IMR-90 (cell line): Measurements from ENCODE around the gene EMX2. TPM values are rescaled to one million over a fixed set of nuclear protein-coding genes. Genes with fewer than 3 reads are reported as not detected.

Experiments
- ATAC-seq: fragments of 200-7000 bp; cut with Tn5 transposase; 2 replicates; pipeline ENCODE4 v1.9.1; 2020; ENCODE audit warnings: low read depth, mild to moderate bottlenecking, moderate library complexity
- BruUV-seq: library from RNA; stranded (reverse); fragments of 400-500 nt; replicated peaks from 2 replicates; lab custom pipeline; 2021; lab: Mats Ljungman, UMichigan
- CTCF ChIA-PET: fragments of 300-600 bp; formaldehyde crosslinking; extraction: SDS; loops from one replicate; lab custom pipeline; 2021; ENCODE audit warnings: antibody characterized with exemption; lab: Yijun Ruan, JAX
- POLR2A ChIA-PET: fragments of 300-600 bp; sonication (Branson Sonifier 250); formaldehyde crosslinking; loops from one replicate; lab custom pipeline; 2022; ENCODE audit warnings: antibody characterized with exemption; ENCODE audit not compliant: unreplicated experiment; lab: Charles Lee
- DNase-seq: peaks from one replicate; pipeline ENCODE4 v3.0.0; 2013
- H2AFZ ChIP-seq: replicated peaks from 2 replicates; pipeline ENCODE3; 2013; ENCODE audit warnings: low read length, mild to moderate bottlenecking; ENCODE audit not compliant: poor library complexity
- H2AK5ac ChIP-seq: 2 replicates; pipeline ENCODE4 v1.6.1; 2013; ENCODE audit warnings: low read depth, low read length, inconsistent platforms
- H2AK9ac ChIP-seq: replicated peaks from 2 replicates; pipeline ENCODE3; 2013; ENCODE audit warnings: mild to moderate bottlenecking, low read depth, low read length, moderate library complexity; ENCODE audit not compliant: poor library complexity
- H2BK120ac ChIP-seq: 2 replicates; pipeline ENCODE4 v1.6.1; 2013; ENCODE audit warnings: low read depth, low read length, inconsistent platforms
- H2BK15ac ChIP-seq: 3 replicates; pipeline ENCODE4 v1.6.1; 2013; ENCODE audit warnings: low read depth, low read length, inconsistent platforms
- H2BK20ac ChIP-seq: 2 replicates; pipeline ENCODE4 v1.6.1; 2013; ENCODE audit warnings: low read depth, mild to moderate bottlenecking, inconsistent platforms, low read length, moderate library complexity
- H2BK5ac ChIP-seq: 2 replicates; pipeline ENCODE4 v1.6.1; 2013; ENCODE audit warnings: mild to moderate bottlenecking, low read depth, low read length, inconsistent platforms; ENCODE audit not compliant: poor library complexity, severe bottlenecking
- H3K14ac ChIP-seq: replicated peaks from 2 replicates; pipeline ENCODE4 v1.6.1; 2013; ENCODE audit warnings: low read depth, low read length, inconsistent platforms
- H3K18ac ChIP-seq: 2 replicates; pipeline ENCODE4 v1.6.1; 2013; ENCODE audit warnings: low read depth, low read length, control low read depth
- H3K23ac ChIP-seq: 2 replicates; pipeline ENCODE4 v1.6.1; 2013; ENCODE audit warnings: low read depth, low read length, inconsistent platforms
- H3K27ac ChIP-seq: 2 replicates; pipeline ENCODE4 v1.5.1; 2013; ENCODE audit warnings: mild to moderate bottlenecking, control low read depth, low read length; ENCODE audit not compliant: insufficient read depth
- H3K27me3 ChIP-seq: 2 replicates; pipeline ENCODE4 v1.6.1; 2013; ENCODE audit warnings: low read length; ENCODE audit not compliant: control insufficient read depth, insufficient read depth
- H3K36me3 ChIP-seq: 2 replicates; pipeline ENCODE4 v1.6.1; 2013; ENCODE audit warnings: low read length, mixed read lengths; ENCODE audit not compliant: control insufficient read depth, insufficient read depth
- H3K4ac ChIP-seq: 2 replicates; pipeline ENCODE4 v1.6.1; 2013; ENCODE audit warnings: low read depth, low read length, inconsistent platforms
- H3K4me1 ChIP-seq: 2 replicates; pipeline ENCODE4 v1.6.1; 2013; ENCODE audit warnings: low read length, mixed read lengths; ENCODE audit not compliant: control insufficient read depth, insufficient read depth
- H3K4me2 ChIP-seq: 2 replicates; pipeline ENCODE4 v1.6.1; 2013; ENCODE audit warnings: low read depth, mild to moderate bottlenecking, control low read depth, low read length, moderate library complexity
- H3K4me3 ChIP-seq: 2 replicates; pipeline ENCODE4 v1.5.1; 2013; ENCODE audit warnings: low read depth, mild to moderate bottlenecking, control low read depth, low read length, moderate library complexity; ENCODE audit not compliant: insufficient read depth
- H3K56ac ChIP-seq: 2 replicates; pipeline ENCODE4 v1.6.1; 2013; ENCODE audit warnings: low read length, inconsistent platforms; ENCODE audit not compliant: insufficient read depth; ENCODE audit errors: extremely low read depth
- H3K79me1 ChIP-seq, 2 experiments: 2 replicates each; pipeline ENCODE4 v1.6.1; 2013; ENCODE audit warnings: low read length in 2 of 2, inconsistent platforms in 1 of 2, low read depth in 1 of 2
- H3K9ac ChIP-seq: 2 replicates; pipeline ENCODE4 v1.6.1; 2013; ENCODE audit warnings: low read depth, low read length, control low read depth
- H3K9me1 ChIP-seq: 2 replicates; pipeline ENCODE4 v1.6.1; 2013; ENCODE audit warnings: low read length, inconsistent platforms; ENCODE audit not compliant: insufficient read depth
- H3K9me3 ChIP-seq: 2 replicates; pipeline ENCODE4 v1.6.1; 2013; ENCODE audit warnings: low read length; ENCODE audit not compliant: control insufficient read depth, insufficient read depth
- H4K20me1 ChIP-seq: 2 replicates; pipeline ENCODE4 v1.6.1; 2013; ENCODE audit warnings: low read length, inconsistent platforms; ENCODE audit not compliant: insufficient read depth
- H4K5ac ChIP-seq: 2 replicates; pipeline ENCODE4 v1.6.1; 2013; ENCODE audit warnings: mild to moderate bottlenecking, low read depth, low read length, control low read depth
- H4K8ac ChIP-seq, 2 experiments: 2 replicates each; pipeline ENCODE4 v1.6.1; 2013; ENCODE audit warnings: low read depth in 2 of 2, low read length in 2 of 2, control low read depth in 1 of 2, inconsistent platforms in 1 of 2
- H4K91ac ChIP-seq: 2 replicates; pipeline ENCODE4 v1.6.1; 2013; ENCODE audit warnings: low read depth, low read length, inconsistent platforms; ENCODE audit not compliant: insufficient read depth
- BHLHE40 ChIP-seq: fragments of 150-350 bp; IDR thresholded peaks from 2 replicates; pipeline ENCODE4 v1.6.1; 2016; ENCODE audit warnings: mild to moderate bottlenecking, low read depth, low read length
- CEBPB ChIP-seq: IDR thresholded peaks from 2 replicates; pipeline ENCODE4 v1.6.1; 2012; ENCODE audit warnings: low read depth, low read length, improper control_type of control experiment
- CHD1 ChIP-seq: IDR thresholded peaks from 2 replicates; pipeline ENCODE4 v1.6.1; 2012; ENCODE audit warnings: low read depth, low read length, improper control_type of control experiment
- MAFK ChIP-seq: IDR thresholded peaks from 2 replicates; pipeline ENCODE4 v1.6.1; 2012; ENCODE audit warnings: low read depth, low read length, improper control_type of control experiment
- MAZ ChIP-seq: IDR thresholded peaks from 2 replicates; pipeline ENCODE4 v1.6.1; 2012; ENCODE audit warnings: low read depth, mild to moderate bottlenecking, low read length, improper control_type of control experiment, moderate library complexity, borderline replicate concordance
- NFE2L2 ChIP-seq: fragments of 150-350 bp; IDR thresholded peaks from 2 replicates; pipeline ENCODE4 v1.6.1; 2016; ENCODE audit warnings: low read depth, mild to moderate bottlenecking, low read length
- POLR2A ChIP-seq: IDR thresholded peaks from 2 replicates; pipeline ENCODE4 v1.6.1; 2012; ENCODE audit warnings: mild to moderate bottlenecking, low read depth, low read length
- RAD21 ChIP-seq: IDR thresholded peaks from 2 replicates; pipeline ENCODE4 v1.6.1; 2012; ENCODE audit warnings: low read length, improper control_type of control experiment
- RFX5 ChIP-seq: IDR thresholded peaks from 2 replicates; pipeline ENCODE4 v1.8.0; 2012; ENCODE audit warnings: low read depth, mild to moderate bottlenecking, low read length, moderate library complexity
- WGBS, 2 experiments: methylation state at CpG; one replicate each; pipeline versions ENCODE4 v1.1.5 to v1.1.7; 2013; ENCODE audit warnings: missing lambda C conversion rate in 2 of 2; ENCODE audit not compliant: insufficient read length in 1 of 2; ENCODE audit errors: extremely low coverage in 2 of 2; 5-methylcytosine and 5-hydroxymethylcytosine counted together
- dilution Hi-C: fragments of 300-500 bp; cut with HindIII; formaldehyde crosslinking; loops from one replicate; pipeline ENCODE4 v1.14.3; 2018; ENCODE audit warnings: low sequenced_read_pairs; ENCODE audit not compliant: unreplicated experiment
- in situ Hi-C: fragments of 300-500 bp; cut with MboI; formaldehyde crosslinking; loops from 3 replicates; pipeline ENCODE4 v1.14.3; 2019; ENCODE audit warnings: low sequenced_read_pairs, inconsistent platforms, mixed read lengths
- intact Hi-C: fragments of 100-400 bp; cut with micrococcal nuclease; formaldehyde crosslinking; loops from 2 replicates; pipeline ENCODE4 v1.10.0; 2022
- polyA plus RNA-seq, 3 experiments: library from polyadenylated mRNA; depleted of rRNA; stranded (reverse); fragments of >200 nt; gene quantifications; 2 replicates each; pipeline ENCODE4 v1.2.3, GENCODE V29; 2012; ENCODE audit warnings: low replicate concordance in 1 of 3
- total RNA-seq: library from RNA; depleted of rRNA; stranded (reverse); fragments of >200 nt; gene quantifications from 2 replicates; pipeline ENCODE4 v1.2.3, GENCODE V29; 2012
- TF ChIP-seq, protein P1 (sequence below): fragments of 150-350 bp; IDR thresholded peaks from 2 replicates; pipeline ENCODE4 v1.6.1; 2017; ENCODE audit warnings: mild to moderate bottlenecking, antibody characterized with exemption, low read length, low read depth
- TF ChIP-seq, protein P2 (sequence below): conservative IDR thresholded peaks from 2 replicates; pipeline ENCODE4 v1.5.1; 2012; ENCODE audit warnings: mild to moderate bottlenecking, low read depth, low read length, improper control_type of control experiment
- TF ChIP-seq, protein P3 (sequence below): fragments of 150-350 bp; IDR thresholded peaks from 2 replicates; pipeline ENCODE4 v1.6.1; 2016; ENCODE audit warnings: low read depth, mild to moderate bottlenecking, low read length, moderate library complexity, borderline replicate concordance

EMX2 gene
- total and polyA plus RNA-seq, 2 of the 4 experiments (the other 2 are of a cell fraction), result not detected

DNA sequence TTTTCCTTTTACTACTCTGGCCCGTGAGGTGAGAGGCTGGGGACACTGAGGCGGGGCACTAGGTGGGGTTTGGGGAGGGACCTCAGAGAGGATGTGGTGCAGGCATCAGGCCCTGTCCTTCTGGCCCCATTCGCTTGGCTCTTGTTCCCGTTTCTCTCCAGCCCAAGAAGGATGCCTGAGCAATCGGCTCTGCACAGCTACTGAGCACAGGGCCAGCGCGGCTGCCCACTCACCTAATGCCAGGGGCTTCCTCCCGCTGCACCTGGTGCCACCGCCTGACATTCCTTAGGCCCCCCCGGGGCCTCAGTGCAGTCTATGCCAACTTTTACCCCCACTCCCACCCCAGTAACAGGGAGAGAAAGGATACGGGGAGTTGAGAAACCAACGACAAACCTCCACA lies 12.5 kb downstream of the EMX2 start:
- Histone ChIP-seq H3K36me3 (no peaks in the 10 kb centered on the region), H4K5ac (no peak overlapping the region), H3K79me1 (no peaks in the 10 kb centered on the region), H3K4me1 (no peaks in the 10 kb centered on the region), H3K27me3 (peaks cover 40% of the 10 kb centered on the region), H3K9ac (no peak overlapping the region), H2AFZ (no peak overlapping the region), H2AK9ac (no peak overlapping the region), H2BK20ac (no peak overlapping the region), H3K18ac (no peak overlapping the region), H3K4me3 (no peak overlapping the region), H3K4ac (no peak overlapping the region), H3K4me2 (no peak overlapping the region), H3K23ac (no peak overlapping the region), H4K8ac (no peak overlapping the region), H4K20me1 (no peaks in the 10 kb centered on the region), H4K91ac (no peak overlapping the region), H2BK120ac (no peak overlapping the region), H3K27ac (no peak overlapping the region), H2AK5ac (no peak overlapping the region), H3K9me1 (no peaks in the 10 kb centered on the region), H2BK15ac (no peak overlapping the region), H2BK5ac (no peak overlapping the region), H3K9me3 (peaks cover 2% of the 10 kb centered on the region; the same call in 1 of the 2 replicates), H3K56ac (no peak overlapping the region), H3K14ac (no peak overlapping the region)
- ChIA-PET CTCF (no interaction called here), POLR2A (no interaction called here)
- ATAC-seq (no peak), DNase-seq (no peak)
- no peak for TF ChIP-seq CHD1
- TF ChIP-seq POLR2A, result no peak
- no peak for TF ChIP-seq MAFK
- TF ChIP-seq, protein P1, sequence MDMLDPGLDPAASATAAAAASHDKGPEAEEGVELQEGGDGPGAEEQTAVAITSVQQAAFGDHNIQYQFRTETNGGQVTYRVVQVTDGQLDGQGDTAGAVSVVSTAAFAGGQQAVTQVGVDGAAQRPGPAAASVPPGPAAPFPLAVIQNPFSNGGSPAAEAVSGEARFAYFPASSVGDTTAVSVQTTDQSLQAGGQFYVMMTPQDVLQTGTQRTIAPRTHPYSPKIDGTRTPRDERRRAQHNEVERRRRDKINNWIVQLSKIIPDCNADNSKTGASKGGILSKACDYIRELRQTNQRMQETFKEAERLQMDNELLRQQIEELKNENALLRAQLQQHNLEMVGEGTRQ, result no peak
- no peak for TF ChIP-seq NFE2L2
- TF ChIP-seq, protein P2, sequence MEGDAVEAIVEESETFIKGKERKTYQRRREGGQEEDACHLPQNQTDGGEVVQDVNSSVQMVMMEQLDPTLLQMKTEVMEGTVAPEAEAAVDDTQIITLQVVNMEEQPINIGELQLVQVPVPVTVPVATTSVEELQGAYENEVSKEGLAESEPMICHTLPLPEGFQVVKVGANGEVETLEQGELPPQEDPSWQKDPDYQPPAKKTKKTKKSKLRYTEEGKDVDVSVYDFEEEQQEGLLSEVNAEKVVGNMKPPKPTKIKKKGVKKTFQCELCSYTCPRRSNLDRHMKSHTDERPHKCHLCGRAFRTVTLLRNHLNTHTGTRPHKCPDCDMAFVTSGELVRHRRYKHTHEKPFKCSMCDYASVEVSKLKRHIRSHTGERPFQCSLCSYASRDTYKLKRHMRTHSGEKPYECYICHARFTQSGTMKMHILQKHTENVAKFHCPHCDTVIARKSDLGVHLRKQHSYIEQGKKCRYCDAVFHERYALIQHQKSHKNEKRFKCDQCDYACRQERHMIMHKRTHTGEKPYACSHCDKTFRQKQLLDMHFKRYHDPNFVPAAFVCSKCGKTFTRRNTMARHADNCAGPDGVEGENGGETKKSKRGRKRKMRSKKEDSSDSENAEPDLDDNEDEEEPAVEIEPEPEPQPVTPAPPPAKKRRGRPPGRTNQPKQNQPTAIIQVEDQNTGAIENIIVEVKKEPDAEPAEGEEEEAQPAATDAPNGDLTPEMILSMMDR, result no peak
- TF ChIP-seq, protein P3, sequence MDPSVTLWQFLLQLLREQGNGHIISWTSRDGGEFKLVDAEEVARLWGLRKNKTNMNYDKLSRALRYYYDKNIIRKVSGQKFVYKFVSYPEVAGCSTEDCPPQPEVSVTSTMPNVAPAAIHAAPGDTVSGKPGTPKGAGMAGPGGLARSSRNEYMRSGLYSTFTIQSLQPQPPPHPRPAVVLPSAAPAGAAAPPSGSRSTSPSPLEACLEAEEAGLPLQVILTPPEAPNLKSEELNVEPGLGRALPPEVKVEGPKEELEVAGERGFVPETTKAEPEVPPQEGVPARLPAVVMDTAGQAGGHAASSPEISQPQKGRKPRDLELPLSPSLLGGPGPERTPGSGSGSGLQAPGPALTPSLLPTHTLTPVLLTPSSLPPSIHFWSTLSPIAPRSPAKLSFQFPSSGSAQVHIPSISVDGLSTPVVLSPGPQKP, result no peak
- no peak for TF ChIP-seq CEBPB
- TF ChIP-seq RFX5, result no peak
- TF ChIP-seq MAZ, result no peak
- no peak for TF ChIP-seq RAD21
- no peak for TF ChIP-seq BHLHE40
- no TSS peak for BruUV-seq
- dilution Hi-C loops, result no loop called here
- in situ Hi-C loops, result no loop called here
- intact Hi-C loops, result no loop called here
- 38% methylated on average over 3 of the region's 12 CpGs; no CpG with 5 or more reads in 1 of the 2 experiments for WGBS, 2 experiments
